ENCODE measurements around the gene S100A8.

S100A8 gene

DNA sequence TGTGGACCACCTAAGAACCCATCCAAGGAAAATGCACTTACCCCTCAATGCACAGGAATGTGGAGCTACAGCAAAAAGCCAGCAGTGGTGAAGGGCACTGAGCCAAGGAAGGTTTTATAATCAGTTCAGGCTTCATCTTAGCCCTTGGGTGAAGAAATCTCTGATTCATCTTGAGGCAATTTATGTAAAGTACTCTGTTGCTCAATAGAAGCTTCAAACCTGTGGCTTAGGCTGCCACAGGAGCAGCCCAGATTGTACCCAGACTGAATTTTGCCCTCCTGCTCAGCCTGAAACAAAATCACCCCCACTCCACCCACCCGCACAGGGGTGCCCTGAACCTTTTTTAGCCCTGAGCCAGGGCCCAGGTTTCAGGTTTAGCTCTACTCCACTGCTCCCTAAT is 15.4 kb downstream of the S100A8 start, which contains the start of gene S100A12:
Gene S100A12 (minus strand): TSS at position 111 of the 400 bp plus-strand sequence. CDS start 1,029 bp downstream, outside the sequence.
- Histone ChIP-seq H3K27me3 (ENCODE audit: control insufficient read depth in 1 of 2, insufficient read depth in 2 of 2, low read length in 2 of 2) (peaks cover 0 to 6% of the 10 kb centered on the region in 2 donors), H3K4me1 (ENCODE audit: control insufficient read depth in 1 of 2, insufficient read depth in 2 of 2, low read length in 2 of 2) (no peaks in the 10 kb centered on the region), H3K9ac (ENCODE audit: low read depth in 1 of 2, low read length in 2 of 2) (no peak within 1 kb of the TSS), H3K27ac (ENCODE audit: low read depth, low read length) (no peak within 1 kb of the TSS), H3K9me3 (ENCODE audit: control insufficient read depth in 1 of 2, low read length in 2 of 2) (no peaks in the 10 kb centered on the region), H3K36me3 (ENCODE audit: control insufficient read depth in 1 of 2, insufficient read depth in 2 of 2, low read length in 2 of 2) (no peaks in the 10 kb centered on the region), H3K4me3 (ENCODE audit: low read depth in 1 of 2, low read length in 2 of 2) (no peak within 1 kb of the TSS)

DNA sequence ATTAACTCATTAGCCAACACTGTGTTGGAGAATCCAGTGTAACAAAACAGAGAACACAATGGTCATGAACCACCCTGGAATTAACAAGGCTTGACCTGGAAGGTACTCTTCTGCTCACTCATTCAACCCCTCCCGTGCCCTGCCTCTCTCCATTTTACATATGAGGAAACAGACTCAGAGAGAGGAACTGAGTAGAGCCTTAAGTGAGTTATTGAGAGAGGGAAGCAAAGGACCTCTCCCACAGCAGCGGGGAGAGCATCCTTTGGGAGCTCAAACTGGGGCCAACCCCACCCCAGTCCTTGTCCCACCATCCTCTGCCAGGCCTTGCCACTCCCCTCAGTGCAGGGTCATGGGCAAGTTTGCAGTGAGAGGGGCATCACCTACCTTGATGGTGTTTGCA is 16.8 kb downstream of the S100A8 start:
- Histone ChIP-seq H3K27me3 (ENCODE audit: control insufficient read depth in 1 of 2, insufficient read depth in 2 of 2, low read length in 2 of 2) (peaks cover 0 to 6% of the 10 kb centered on the region in 2 donors), H3K27ac (ENCODE audit: low read depth, low read length) (no peak overlapping the region), H3K9ac (ENCODE audit: low read depth in 1 of 2, low read length in 2 of 2) (no peak overlapping the region), H3K4me3 (ENCODE audit: low read depth in 1 of 2, low read length in 2 of 2) (no peak overlapping the region), H3K9me3 (ENCODE audit: control insufficient read depth in 1 of 2, low read length in 2 of 2) (no peaks in the 10 kb centered on the region), H3K4me1 (ENCODE audit: control insufficient read depth in 1 of 2, insufficient read depth in 2 of 2, low read length in 2 of 2) (no peaks in the 10 kb centered on the region), H3K36me3 (ENCODE audit: control insufficient read depth in 1 of 2, insufficient read depth in 2 of 2, low read length in 2 of 2) (no peaks in the 10 kb centered on the region)

DNA sequence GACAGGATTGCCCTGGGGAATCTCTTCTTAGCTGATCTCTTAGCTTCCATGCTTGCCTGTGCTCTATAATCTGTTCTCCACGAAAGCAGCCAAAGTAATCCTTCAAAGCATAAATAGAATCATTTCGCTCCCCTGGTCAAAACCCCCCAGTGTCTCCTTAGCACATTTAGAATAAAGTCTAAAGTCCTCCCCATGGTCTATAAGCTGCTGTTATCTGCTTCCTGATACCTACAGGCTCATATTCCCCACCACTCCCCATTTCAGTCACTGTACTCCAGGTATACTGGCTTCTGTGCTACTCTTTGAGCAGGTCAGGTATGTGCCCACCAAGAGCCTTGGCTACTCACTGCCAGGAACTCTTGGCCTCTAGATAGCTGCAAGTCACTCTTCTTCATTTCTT is 18.3 kb downstream of the S100A8 start:
- H3K4me3 ChIP-seq (ENCODE audit: low read depth in 1 of 2, low read length in 2 of 2): no peak overlapping the region
- H3K9me3 ChIP-seq (ENCODE audit: control insufficient read depth in 1 of 2, low read length in 2 of 2): no peaks in the 10 kb centered on the region
- no peak overlapping the region for H3K9ac ChIP-seq (ENCODE audit: low read depth in 1 of 2, low read length in 2 of 2)
- H3K27me3 ChIP-seq (ENCODE audit: control insufficient read depth in 1 of 2, insufficient read depth in 2 of 2, low read length in 2 of 2): peaks cover 0 to 6% of the 10 kb centered on the region in 2 donors
- H3K4me1 ChIP-seq (ENCODE audit: control insufficient read depth in 1 of 2, insufficient read depth in 2 of 2, low read length in 2 of 2): no peaks in the 10 kb centered on the region
- no peak overlapping the region for H3K27ac ChIP-seq (ENCODE audit: low read depth, low read length)
- H3K36me3 ChIP-seq (ENCODE audit: control insufficient read depth in 1 of 2, insufficient read depth in 2 of 2, low read length in 2 of 2): no peaks in the 10 kb centered on the region

DNA sequence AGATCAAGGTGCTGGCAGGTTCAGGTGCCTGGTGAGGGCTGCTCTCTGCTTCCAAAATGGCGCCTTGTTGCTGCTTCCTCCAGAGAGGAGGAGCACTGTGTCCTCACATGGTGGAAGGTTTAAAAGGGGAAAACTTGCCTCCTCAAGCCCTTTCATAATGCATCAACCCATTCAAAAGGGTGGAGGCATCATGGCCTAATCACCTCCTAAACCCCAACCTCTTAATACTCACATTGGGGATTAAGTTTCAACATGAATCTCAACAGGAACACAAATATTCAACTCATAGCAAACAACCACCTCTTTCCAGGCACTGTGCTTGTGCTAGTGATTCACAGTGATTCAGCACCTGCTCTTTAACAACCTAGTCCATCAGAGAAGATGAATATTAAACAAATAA is 19.6 kb downstream of the S100A8 start:
- peaks cover 0 to 3% of the 10 kb centered on the region in 2 donors for H3K27me3 ChIP-seq (ENCODE audit: control insufficient read depth in 1 of 2, insufficient read depth in 2 of 2, low read length in 2 of 2)
- H3K9ac ChIP-seq (ENCODE audit: low read depth in 1 of 2, low read length in 2 of 2): no peak overlapping the region
- no peaks in the 10 kb centered on the region for H3K9me3 ChIP-seq (ENCODE audit: control insufficient read depth in 1 of 2, low read length in 2 of 2)
- no peak overlapping the region for H3K4me3 ChIP-seq (ENCODE audit: low read depth in 1 of 2, low read length in 2 of 2)
- no peaks in the 10 kb centered on the region for H3K4me1 ChIP-seq (ENCODE audit: control insufficient read depth in 1 of 2, insufficient read depth in 2 of 2, low read length in 2 of 2)
- H3K27ac ChIP-seq (ENCODE audit: low read depth, low read length): no peak overlapping the region
- H3K36me3 ChIP-seq (ENCODE audit: control insufficient read depth in 1 of 2, insufficient read depth in 2 of 2, low read length in 2 of 2): no peaks in the 10 kb centered on the region

DNA sequence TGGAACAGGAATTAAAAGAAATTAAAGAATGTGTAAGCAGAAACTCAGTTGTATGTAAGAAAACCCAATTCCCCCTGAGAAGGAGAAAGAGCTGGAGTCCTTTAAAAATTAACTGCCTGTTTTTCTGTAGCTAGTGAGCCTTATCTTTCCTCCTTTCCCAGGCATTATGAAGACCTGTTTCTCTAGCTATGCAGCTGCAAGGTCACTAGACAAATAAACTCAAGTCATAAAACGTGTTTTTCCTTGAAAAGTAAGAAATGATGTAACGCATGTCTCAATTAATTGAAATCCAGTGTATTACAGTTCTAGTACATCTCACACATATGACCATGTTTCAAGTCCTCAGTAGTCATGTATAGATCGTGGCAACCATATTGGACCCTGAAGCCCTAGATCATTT is 20.7 kb downstream of the S100A8 start:
- Histone ChIP-seq H3K27me3 (ENCODE audit: control insufficient read depth in 1 of 2, insufficient read depth in 2 of 2, low read length in 2 of 2) (peaks cover 0 to 3% of the 10 kb centered on the region in 2 donors), H3K9me3 (ENCODE audit: control insufficient read depth in 1 of 2, low read length in 2 of 2) (no peaks in the 10 kb centered on the region), H3K27ac (ENCODE audit: low read depth, low read length) (no peak overlapping the region), H3K4me3 (ENCODE audit: low read depth in 1 of 2, low read length in 2 of 2) (no peak overlapping the region), H3K9ac (ENCODE audit: low read depth in 1 of 2, low read length in 2 of 2) (no peak overlapping the region), H3K36me3 (ENCODE audit: control insufficient read depth in 1 of 2, insufficient read depth in 2 of 2, low read length in 2 of 2) (no peaks in the 10 kb centered on the region), H3K4me1 (ENCODE audit: control insufficient read depth in 1 of 2, insufficient read depth in 2 of 2, low read length in 2 of 2) (no peaks in the 10 kb centered on the region)

DNA sequence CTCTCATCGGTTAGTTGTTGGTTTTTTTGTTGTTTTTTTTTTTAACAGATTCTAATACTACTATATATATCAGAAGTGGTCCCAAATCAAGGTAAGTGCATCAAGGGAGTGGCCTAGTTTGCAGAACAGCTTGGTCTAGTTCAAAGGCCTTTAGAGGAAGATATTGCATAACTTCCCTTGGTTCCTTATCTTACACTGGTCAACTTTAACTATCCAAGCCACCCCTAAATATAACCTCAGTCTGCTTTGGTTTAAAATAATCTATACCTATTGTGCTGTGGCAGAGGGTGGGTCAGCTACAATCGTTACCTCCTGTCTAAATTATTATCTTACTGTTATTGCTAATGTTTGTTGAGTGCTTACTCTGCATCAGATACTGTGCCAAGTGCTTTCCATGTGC is 22.4 kb downstream of the S100A8 start:
- H3K27ac ChIP-seq (ENCODE audit: low read depth, low read length): no peak overlapping the region
- H3K27me3 ChIP-seq (ENCODE audit: control insufficient read depth in 1 of 2, insufficient read depth in 2 of 2, low read length in 2 of 2): peaks cover 0 to 3% of the 10 kb centered on the region in 2 donors
- H3K4me1 ChIP-seq (ENCODE audit: control insufficient read depth in 1 of 2, insufficient read depth in 2 of 2, low read length in 2 of 2): no peaks in the 10 kb centered on the region
- H3K9me3 ChIP-seq (ENCODE audit: control insufficient read depth in 1 of 2, low read length in 2 of 2): no peaks in the 10 kb centered on the region
- H3K4me3 ChIP-seq (ENCODE audit: low read depth in 1 of 2, low read length in 2 of 2): no peak overlapping the region
- H3K9ac ChIP-seq (ENCODE audit: low read depth in 1 of 2, low read length in 2 of 2): no peak overlapping the region
- H3K36me3 ChIP-seq (ENCODE audit: control insufficient read depth in 1 of 2, insufficient read depth in 2 of 2, low read length in 2 of 2): no peaks in the 10 kb centered on the region

DNA sequence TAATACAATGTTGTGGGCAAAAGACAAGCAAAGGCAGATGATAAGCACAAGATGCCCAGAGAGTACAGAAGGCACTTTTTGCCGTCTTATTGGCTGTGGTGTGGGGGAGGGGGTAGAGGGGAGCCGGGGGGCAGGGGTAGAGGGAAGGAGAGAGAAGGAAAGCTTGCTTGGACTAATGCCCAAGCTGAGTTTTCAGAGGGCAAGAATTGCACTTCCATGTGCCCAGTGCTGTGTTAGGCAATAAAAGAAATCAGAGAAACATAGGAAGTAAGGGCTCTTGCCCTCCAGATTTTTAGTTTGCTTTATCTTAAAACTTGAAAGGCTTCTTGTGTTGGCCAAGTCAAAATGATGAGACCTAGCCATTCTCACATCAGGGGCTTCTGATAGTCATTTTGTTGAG is 23.8 kb downstream of the S100A8 start:
- H3K4me3 ChIP-seq (ENCODE audit: low read depth in 1 of 2, low read length in 2 of 2): no peak overlapping the region
- no peaks in the 10 kb centered on the region for H3K9me3 ChIP-seq (ENCODE audit: control insufficient read depth in 1 of 2, low read length in 2 of 2)
- no peak overlapping the region for H3K9ac ChIP-seq (ENCODE audit: low read depth in 1 of 2, low read length in 2 of 2)
- no peak overlapping the region for H3K27ac ChIP-seq (ENCODE audit: low read depth, low read length)
- H3K36me3 ChIP-seq (ENCODE audit: control insufficient read depth in 1 of 2, insufficient read depth in 2 of 2, low read length in 2 of 2): no peaks in the 10 kb centered on the region
- H3K4me1 ChIP-seq (ENCODE audit: control insufficient read depth in 1 of 2, insufficient read depth in 2 of 2, low read length in 2 of 2): no peaks in the 10 kb centered on the region
- peaks cover 0 to 3% of the 10 kb centered on the region in 2 donors for H3K27me3 ChIP-seq (ENCODE audit: control insufficient read depth in 1 of 2, insufficient read depth in 2 of 2, low read length in 2 of 2)

DNA sequence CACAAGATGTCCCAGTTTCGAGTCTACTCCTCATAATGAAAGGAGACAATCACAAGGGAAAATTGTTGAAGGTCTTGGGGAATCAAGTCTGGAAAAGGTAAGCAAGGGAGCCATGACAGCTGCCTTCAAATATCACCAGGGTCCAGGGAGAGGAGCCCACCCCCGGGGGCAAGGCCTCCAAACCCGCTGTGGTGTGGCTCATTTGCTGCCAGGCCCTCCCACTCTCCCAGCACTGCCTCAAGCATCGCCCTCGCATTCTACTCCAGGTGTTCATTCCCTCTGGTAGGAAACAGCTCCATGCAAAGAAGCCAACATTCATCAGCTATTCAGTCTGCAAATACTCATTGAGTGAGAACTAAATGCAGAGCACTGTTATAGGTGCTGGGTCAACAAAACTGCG is 24.6 kb downstream of the S100A8 start:
- H3K9ac ChIP-seq (ENCODE audit: low read depth in 1 of 2, low read length in 2 of 2): no peak overlapping the region
- H3K27me3 ChIP-seq (ENCODE audit: control insufficient read depth in 1 of 2, insufficient read depth in 2 of 2, low read length in 2 of 2): peaks cover 0 to under 1% of the 10 kb centered on the region in 2 donors
- no peak overlapping the region for H3K27ac ChIP-seq (ENCODE audit: low read depth, low read length)
- no peaks in the 10 kb centered on the region for H3K9me3 ChIP-seq (ENCODE audit: control insufficient read depth in 1 of 2, low read length in 2 of 2)
- H3K4me3 ChIP-seq (ENCODE audit: low read depth in 1 of 2, low read length in 2 of 2): no peak overlapping the region
- no peaks in the 10 kb centered on the region for H3K4me1 ChIP-seq (ENCODE audit: control insufficient read depth in 1 of 2, insufficient read depth in 2 of 2, low read length in 2 of 2)
- no peaks in the 10 kb centered on the region for H3K36me3 ChIP-seq (ENCODE audit: control insufficient read depth in 1 of 2, insufficient read depth in 2 of 2, low read length in 2 of 2)

DNA sequence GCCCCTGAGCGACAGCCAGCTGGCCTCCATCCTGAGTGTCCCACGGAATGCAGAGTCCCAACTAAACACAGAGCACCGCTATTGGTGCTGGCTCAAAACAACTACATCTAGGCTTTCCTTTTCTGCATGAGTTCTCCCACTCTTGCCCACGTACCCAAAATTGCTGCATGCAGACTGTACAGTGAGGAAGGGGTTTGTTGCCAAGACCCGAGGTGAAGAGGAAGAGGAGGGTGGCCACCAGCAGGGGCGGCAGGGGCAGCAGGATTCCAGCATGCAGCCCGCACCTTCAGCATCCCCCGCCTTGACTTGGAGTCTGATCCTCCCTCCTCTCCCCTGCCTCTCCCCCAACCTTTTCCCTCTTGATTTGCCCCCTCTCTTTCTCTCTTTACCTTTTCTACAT is 25.2 kb downstream of the S100A8 start:
- Histone ChIP-seq H3K4me3 (ENCODE audit: low read depth in 1 of 2, low read length in 2 of 2) (no peak overlapping the region), H3K27ac (ENCODE audit: low read depth, low read length) (no peak overlapping the region), H3K27me3 (ENCODE audit: control insufficient read depth in 1 of 2, insufficient read depth in 2 of 2, low read length in 2 of 2) (no peaks in the 10 kb centered on the region), H3K36me3 (ENCODE audit: control insufficient read depth in 1 of 2, insufficient read depth in 2 of 2, low read length in 2 of 2) (no peaks in the 10 kb centered on the region), H3K4me1 (ENCODE audit: control insufficient read depth in 1 of 2, insufficient read depth in 2 of 2, low read length in 2 of 2) (peaks cover 0 to under 1% of the 10 kb centered on the region in 2 donors), H3K9ac (ENCODE audit: low read depth in 1 of 2, low read length in 2 of 2) (no peak overlapping the region), H3K9me3 (ENCODE audit: control insufficient read depth in 1 of 2, low read length in 2 of 2) (no peaks in the 10 kb centered on the region)

DNA sequence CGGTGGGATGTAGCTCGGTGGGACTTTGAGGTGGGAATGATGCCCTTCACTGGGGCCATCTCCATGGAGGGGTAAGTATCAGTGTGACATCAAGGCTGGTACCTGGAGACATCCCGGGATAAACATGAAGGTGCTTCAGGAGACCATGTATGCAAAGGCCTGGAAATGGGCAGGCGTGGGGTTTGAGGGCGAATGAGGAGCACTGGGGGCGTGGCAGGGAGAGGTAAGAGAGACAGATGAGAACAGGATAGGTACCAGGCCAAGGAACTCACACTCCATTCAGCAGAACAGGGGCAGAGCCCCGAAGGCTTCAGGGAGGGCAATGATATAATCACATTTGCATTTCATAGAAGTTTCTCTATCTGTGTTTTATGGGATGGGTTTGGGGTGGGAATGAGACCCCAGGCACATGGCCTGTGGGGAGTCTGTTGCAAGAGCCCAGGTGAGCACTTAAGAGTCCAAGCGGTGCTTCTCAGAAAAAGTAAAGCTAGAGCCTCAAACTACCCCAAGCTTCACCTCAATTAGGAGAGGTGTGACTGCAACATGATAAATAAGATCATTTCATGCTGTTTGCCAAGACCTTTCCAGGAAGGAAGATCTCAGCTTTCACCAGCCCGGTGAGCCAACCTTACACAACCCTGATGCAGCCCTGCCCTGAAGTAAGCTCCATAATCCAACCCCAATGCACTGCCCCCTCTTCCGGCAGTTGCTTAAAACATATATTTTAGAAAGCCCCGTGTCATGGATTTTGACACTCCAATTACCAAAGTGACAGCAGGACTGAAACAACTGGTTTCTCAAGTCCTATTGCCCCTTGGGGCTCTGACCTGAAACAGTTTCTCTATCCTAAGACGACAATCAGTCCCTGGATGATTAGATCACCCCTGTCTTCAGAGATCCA is 25.9 kb downstream of the S100A8 start:
- H3K27me3 ChIP-seq (ENCODE audit: control insufficient read depth in 1 of 2, insufficient read depth in 2 of 2, low read length in 2 of 2): no peaks in the 10 kb centered on the region
- no peaks in the 10 kb centered on the region for H3K36me3 ChIP-seq (ENCODE audit: control insufficient read depth in 1 of 2, insufficient read depth in 2 of 2, low read length in 2 of 2)
- no peak overlapping the region for H3K27ac ChIP-seq (ENCODE audit: low read depth, low read length)
- H3K9ac ChIP-seq (ENCODE audit: low read depth in 1 of 2, low read length in 2 of 2): no peak overlapping the region
- H3K9me3 ChIP-seq (ENCODE audit: control insufficient read depth in 1 of 2, low read length in 2 of 2): no peaks in the 10 kb centered on the region
- peaks cover 0 to 4% of the 10 kb centered on the region in 2 donors for H3K4me1 ChIP-seq (ENCODE audit: control insufficient read depth in 1 of 2, insufficient read depth in 2 of 2, low read length in 2 of 2)
- no peak overlapping the region for H3K4me3 ChIP-seq (ENCODE audit: low read depth in 1 of 2, low read length in 2 of 2)

Data from duodenal mucosa (tissue), 2 donors.